ENCODE results near the gene C13orf42.

Gene C13orf42

DNA sequence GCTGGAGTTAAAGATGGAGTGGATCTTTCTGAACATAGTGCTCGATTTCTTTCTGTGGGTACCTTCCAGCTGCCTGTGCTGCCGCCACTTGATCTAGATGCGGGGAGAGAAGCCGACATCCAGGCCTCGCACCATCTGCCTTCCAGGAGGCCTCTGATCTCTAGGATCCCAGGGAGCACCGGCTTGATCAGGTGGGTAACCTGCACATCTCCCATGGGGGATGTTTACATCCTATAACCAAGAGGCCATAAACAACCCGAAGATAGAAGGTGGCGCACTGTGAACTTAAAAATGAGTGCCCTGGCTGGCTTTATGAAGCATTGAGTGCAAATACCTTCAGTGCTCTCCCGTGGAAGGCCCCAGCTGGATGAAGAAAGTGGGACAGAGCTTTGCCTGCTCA, at the start of gene C13orf42:
C13orf42 (minus strand) TSS at position 101 of the 400 bp plus-strand sequence; CDS start at position 36, 65 bp downstream.
- Histone ChIP-seq H3K9ac (ENCODE audit: low read length in 5 of 5) (no peak within 1 kb of the TSS), H3K27me3 (ENCODE audit: control insufficient read depth in 5 of 5, insufficient read depth in 4 of 5, low read length in 5 of 5) (peaks cover 0 to 7% (median 4%) of the 10 kb centered on the region in 5 donors), H3K4me3 (ENCODE audit: low read depth in 1 of 5, low read length in 5 of 5) (no peak within 1 kb of the TSS), H3K36me3 (ENCODE audit: control insufficient read depth in 5 of 5, insufficient read depth in 5 of 5, low read length in 5 of 5) (no peaks in the 10 kb centered on the region), H3K27ac (ENCODE audit: low read depth, low read length) (no peak within 1 kb of the TSS), H3K4me1 (ENCODE audit: control insufficient read depth in 5 of 5, insufficient read depth in 5 of 5, low read length in 5 of 5) (no peaks in the 10 kb centered on the region), H3K9me3 (ENCODE audit: control insufficient read depth in 5 of 5, low read length in 5 of 5) (no peaks in the 10 kb centered on the region)

GRCh38 chr13:51158880-51159518, 47.9 kb upstream of the C13orf42 start:
- H3K9me3 ChIP-seq (ENCODE audit: control insufficient read depth in 5 of 5, low read length in 5 of 5): no peaks in the 10 kb centered on the region
- H3K36me3 ChIP-seq (ENCODE audit: control insufficient read depth in 5 of 5, insufficient read depth in 5 of 5, low read length in 5 of 5): no peaks in the 10 kb centered on the region
- no peak overlapping the region for H3K9ac ChIP-seq (ENCODE audit: low read length in 5 of 5)
- H3K27ac ChIP-seq (ENCODE audit: low read depth, low read length): no peak overlapping the region
- peaks cover 0 to 9% (median 0%) of the 10 kb centered on the region in 5 donors for H3K27me3 ChIP-seq (ENCODE audit: control insufficient read depth in 5 of 5, insufficient read depth in 4 of 5, low read length in 5 of 5)
- peaks cover 0 to 7% (median 0%) of the 10 kb centered on the region in 5 donors for H3K4me1 ChIP-seq (ENCODE audit: control insufficient read depth in 5 of 5, insufficient read depth in 5 of 5, low read length in 5 of 5)
- H3K4me3 ChIP-seq (ENCODE audit: low read depth in 1 of 5, low read length in 5 of 5): no peak overlapping the region

DNA sequence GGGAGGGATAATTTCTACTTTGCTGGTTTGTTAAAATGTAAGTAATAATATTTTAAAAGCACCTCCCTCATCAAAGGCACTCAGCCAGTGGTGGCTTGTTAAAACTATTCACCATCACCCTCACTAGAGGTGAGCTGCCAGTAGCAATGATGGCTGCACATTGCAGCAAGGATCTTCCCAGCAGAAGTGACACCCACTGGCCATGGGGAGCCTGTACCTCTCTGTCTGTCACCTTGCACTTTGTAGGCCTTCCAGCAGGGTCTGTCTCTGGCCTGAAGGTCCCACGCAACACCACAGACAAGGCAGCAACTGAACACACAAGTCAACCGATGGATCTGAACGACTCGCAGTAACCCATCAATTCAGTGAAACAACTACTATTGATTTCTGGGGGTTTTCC, 47.3 kb upstream of the C13orf42 start:
- peaks cover 0 to 7% (median 0%) of the 10 kb centered on the region in 5 donors for H3K4me1 ChIP-seq (ENCODE audit: control insufficient read depth in 5 of 5, insufficient read depth in 5 of 5, low read length in 5 of 5)
- no peak overlapping the region for H3K4me3 ChIP-seq (ENCODE audit: low read depth in 1 of 5, low read length in 5 of 5)
- no peaks in the 10 kb centered on the region for H3K9me3 ChIP-seq (ENCODE audit: control insufficient read depth in 5 of 5, low read length in 5 of 5)
- no peak overlapping the region for H3K27ac ChIP-seq (ENCODE audit: low read depth, low read length)
- peaks cover 0 to 5% (median 0%) of the 10 kb centered on the region in 5 donors for H3K27me3 ChIP-seq (ENCODE audit: control insufficient read depth in 5 of 5, insufficient read depth in 4 of 5, low read length in 5 of 5)
- no peaks in the 10 kb centered on the region for H3K36me3 ChIP-seq (ENCODE audit: control insufficient read depth in 5 of 5, insufficient read depth in 5 of 5, low read length in 5 of 5)
- no peak overlapping the region for H3K9ac ChIP-seq (ENCODE audit: low read length in 5 of 5)

- no peak overlapping the region for H3K27ac ChIP-seq (ENCODE audit: low read depth, low read length)
- peaks cover 0 to 5% (median 0%) of the 10 kb centered on the region in 5 donors for H3K27me3 ChIP-seq (ENCODE audit: control insufficient read depth in 5 of 5, insufficient read depth in 4 of 5, low read length in 5 of 5)
- no peaks in the 10 kb centered on the region for H3K36me3 ChIP-seq (ENCODE audit: control insufficient read depth in 5 of 5, insufficient read depth in 5 of 5, low read length in 5 of 5)
- H3K4me3 ChIP-seq (ENCODE audit: low read depth in 1 of 5, low read length in 5 of 5): no peak overlapping the region
- H3K4me1 ChIP-seq (ENCODE audit: control insufficient read depth in 5 of 5, insufficient read depth in 5 of 5, low read length in 5 of 5): peaks cover 0 to 7% (median 0%) of the 10 kb centered on the region in 5 donors
- H3K9me3 ChIP-seq (ENCODE audit: control insufficient read depth in 5 of 5, low read length in 5 of 5): no peaks in the 10 kb centered on the region
- H3K9ac ChIP-seq (ENCODE audit: low read length in 5 of 5): no peak overlapping the region
Measured at GRCh38 chr13:51156648-51157047, 45.6 kb upstream of the C13orf42 start.

DNA sequence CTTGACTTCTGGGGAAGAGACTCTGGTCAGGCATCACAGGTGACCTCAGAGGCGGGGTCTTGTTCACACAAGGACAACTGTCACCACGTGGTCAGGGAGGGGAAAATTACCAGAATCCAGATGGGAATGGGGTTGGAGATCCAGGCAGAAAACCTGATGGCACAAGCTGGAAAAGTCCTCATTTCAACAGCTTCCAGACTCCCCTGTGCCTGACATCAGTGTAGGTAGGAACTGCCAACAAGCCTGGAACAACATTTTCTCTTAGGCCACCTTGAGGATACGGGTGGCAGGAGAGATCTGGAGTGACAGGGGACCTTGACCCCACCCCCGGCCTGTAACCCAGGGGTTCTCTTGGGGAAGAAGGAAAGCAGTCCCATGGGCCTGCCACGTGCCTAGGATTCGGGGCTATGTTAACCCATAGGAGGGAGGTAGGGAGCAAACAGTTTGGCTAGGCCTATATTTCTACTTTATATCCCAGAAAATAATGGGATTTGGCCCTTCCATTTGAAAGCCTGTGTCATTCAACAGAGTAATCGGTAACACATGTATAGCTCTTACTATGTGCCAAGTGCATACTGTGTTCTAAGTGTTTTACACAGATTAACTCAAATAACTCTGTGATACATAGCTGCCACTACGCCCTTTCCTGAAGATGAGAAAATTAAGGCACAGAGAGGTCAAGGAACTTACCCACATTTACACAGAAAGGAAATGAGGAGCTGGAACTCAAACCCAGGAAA, 44.9 kb upstream of the C13orf42 start:
- H3K4me3 ChIP-seq (ENCODE audit: low read depth in 1 of 5, low read length in 5 of 5): no peak overlapping the region
- H3K9me3 ChIP-seq (ENCODE audit: control insufficient read depth in 5 of 5, low read length in 5 of 5): no peaks in the 10 kb centered on the region
- peaks cover 0 to 5% (median 3%) of the 10 kb centered on the region in 5 donors for H3K27me3 ChIP-seq (ENCODE audit: control insufficient read depth in 5 of 5, insufficient read depth in 4 of 5, low read length in 5 of 5)
- no peak overlapping the region for H3K9ac ChIP-seq (ENCODE audit: low read length in 5 of 5)
- H3K36me3 ChIP-seq (ENCODE audit: control insufficient read depth in 5 of 5, insufficient read depth in 5 of 5, low read length in 5 of 5): no peaks in the 10 kb centered on the region
- peaks cover 0 to 7% (median 0%) of the 10 kb centered on the region in 5 donors for H3K4me1 ChIP-seq (ENCODE audit: control insufficient read depth in 5 of 5, insufficient read depth in 5 of 5, low read length in 5 of 5)
- H3K27ac ChIP-seq (ENCODE audit: low read depth, low read length): no peak overlapping the region

DNA sequence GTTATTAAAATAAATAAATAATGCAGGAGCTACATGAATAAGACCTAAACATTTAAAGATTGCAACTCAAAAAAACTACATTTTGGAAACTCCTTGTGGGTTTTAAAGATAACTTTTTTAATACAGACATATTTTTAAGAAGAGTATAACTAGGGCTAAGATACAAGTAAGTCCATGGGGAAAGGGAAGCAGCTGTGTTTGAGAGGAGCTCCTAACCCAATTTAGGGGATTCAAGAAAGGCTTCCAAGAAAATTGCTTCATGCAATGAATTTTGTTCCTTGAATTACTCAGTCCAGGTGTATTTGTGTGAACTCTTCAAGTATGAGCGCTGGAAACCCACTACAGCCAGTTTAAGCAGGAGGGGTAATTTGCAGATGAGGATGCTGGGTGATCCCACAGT, 44.1 kb upstream of the C13orf42 start:
- Histone ChIP-seq H3K36me3 (ENCODE audit: control insufficient read depth in 5 of 5, insufficient read depth in 5 of 5, low read length in 5 of 5) (no peaks in the 10 kb centered on the region), H3K9me3 (ENCODE audit: control insufficient read depth in 5 of 5, low read length in 5 of 5) (no peaks in the 10 kb centered on the region), H3K9ac (ENCODE audit: low read length in 5 of 5) (no peak overlapping the region), H3K27ac (ENCODE audit: low read depth, low read length) (no peak overlapping the region), H3K4me3 (ENCODE audit: low read depth in 1 of 5, low read length in 5 of 5) (no peak overlapping the region), H3K27me3 (ENCODE audit: control insufficient read depth in 5 of 5, insufficient read depth in 4 of 5, low read length in 5 of 5) (peaks cover 0 to 5% (median 3%) of the 10 kb centered on the region in 5 donors), H3K4me1 (ENCODE audit: control insufficient read depth in 5 of 5, insufficient read depth in 5 of 5, low read length in 5 of 5) (peaks cover 0 to 7% (median 0%) of the 10 kb centered on the region in 5 donors)

- Histone ChIP-seq H3K27ac (ENCODE audit: low read depth, low read length) (no peak overlapping the region), H3K4me3 (ENCODE audit: low read depth in 1 of 5, low read length in 5 of 5) (peak overlapping the region in 1 of 5 donors; percentile 23), H3K9me3 (ENCODE audit: control insufficient read depth in 5 of 5, low read length in 5 of 5) (no peaks in the 10 kb centered on the region), H3K27me3 (ENCODE audit: control insufficient read depth in 5 of 5, insufficient read depth in 4 of 5, low read length in 5 of 5) (peaks cover 0 to 3% (median 0%) of the 10 kb centered on the region in 5 donors), H3K4me1 (ENCODE audit: control insufficient read depth in 5 of 5, insufficient read depth in 5 of 5, low read length in 5 of 5) (peaks cover 0 to 7% (median 0%) of the 10 kb centered on the region in 5 donors), H3K36me3 (ENCODE audit: control insufficient read depth in 5 of 5, insufficient read depth in 5 of 5, low read length in 5 of 5) (no peaks in the 10 kb centered on the region), H3K9ac (ENCODE audit: low read length in 5 of 5) (no peak overlapping the region)
Measured at GRCh38 chr13:51154029-51154555, 43.0 kb upstream of the C13orf42 start.

GRCh38 chr13:51153527-51153926, 42.5 kb upstream of the C13orf42 start:
- H3K27ac ChIP-seq (ENCODE audit: low read depth, low read length): no peak overlapping the region

DNA sequence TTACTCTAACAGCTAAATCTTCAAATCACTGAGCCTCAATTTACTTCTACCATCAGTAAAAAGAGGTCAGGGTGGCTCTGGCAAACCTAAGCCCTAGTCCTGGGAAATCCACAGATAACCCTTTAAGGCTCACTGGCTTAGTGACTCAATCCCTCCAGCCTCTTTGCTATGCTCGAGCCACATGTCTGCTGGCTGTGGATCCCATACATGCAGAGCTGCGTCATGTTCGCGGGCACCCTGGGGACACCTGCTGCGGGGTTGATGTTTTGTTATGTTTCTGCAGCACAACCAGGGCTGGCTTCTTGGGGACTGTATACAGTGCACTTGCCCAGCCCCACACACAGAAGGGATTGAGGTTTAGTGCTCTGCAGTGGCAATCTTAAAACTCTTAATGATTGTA, 41.6 kb upstream of the C13orf42 start:
- Histone ChIP-seq H3K4me3 (ENCODE audit: low read depth in 1 of 5, low read length in 5 of 5) (no peak overlapping the region), H3K4me1 (ENCODE audit: control insufficient read depth in 5 of 5, insufficient read depth in 5 of 5, low read length in 5 of 5) (peaks cover 0 to 14% (median 7%) of the 10 kb centered on the region in 5 donors), H3K9me3 (ENCODE audit: control insufficient read depth in 5 of 5, low read length in 5 of 5) (no peaks in the 10 kb centered on the region), H3K9ac (ENCODE audit: low read length in 5 of 5) (no peak overlapping the region), H3K27ac (ENCODE audit: low read depth, low read length) (no peak overlapping the region), H3K27me3 (ENCODE audit: control insufficient read depth in 5 of 5, insufficient read depth in 4 of 5, low read length in 5 of 5) (peaks cover 0 to 7% (median 0%) of the 10 kb centered on the region in 5 donors), H3K36me3 (ENCODE audit: control insufficient read depth in 5 of 5, insufficient read depth in 5 of 5, low read length in 5 of 5) (no peaks in the 10 kb centered on the region)

More at GRCh38 chr13:51153527-51153926, 42.5 kb upstream of the C13orf42 start:
- Histone ChIP-seq H3K4me3 (ENCODE audit: low read depth in 1 of 5, low read length in 5 of 5) (no peak overlapping the region), H3K36me3 (ENCODE audit: control insufficient read depth in 5 of 5, insufficient read depth in 5 of 5, low read length in 5 of 5) (no peaks in the 10 kb centered on the region), H3K9me3 (ENCODE audit: control insufficient read depth in 5 of 5, low read length in 5 of 5) (no peaks in the 10 kb centered on the region), H3K27me3 (ENCODE audit: control insufficient read depth in 5 of 5, insufficient read depth in 4 of 5, low read length in 5 of 5) (peaks cover 0 to 3% (median 0%) of the 10 kb centered on the region in 5 donors), H3K9ac (ENCODE audit: low read length in 5 of 5) (no peak overlapping the region), H3K4me1 (ENCODE audit: control insufficient read depth in 5 of 5, insufficient read depth in 5 of 5, low read length in 5 of 5) (peaks cover 0 to 11% (median 3%) of the 10 kb centered on the region in 5 donors)

- Histone ChIP-seq H3K4me3 (ENCODE audit: low read depth in 1 of 5, low read length in 5 of 5) (no peak overlapping the region), H3K9ac (ENCODE audit: low read length in 5 of 5) (no peak overlapping the region), H3K4me1 (ENCODE audit: control insufficient read depth in 5 of 5, insufficient read depth in 5 of 5, low read length in 5 of 5) (peaks cover 0 to 14% (median 7%) of the 10 kb centered on the region in 5 donors), H3K36me3 (ENCODE audit: control insufficient read depth in 5 of 5, insufficient read depth in 5 of 5, low read length in 5 of 5) (no peaks in the 10 kb centered on the region), H3K9me3 (ENCODE audit: control insufficient read depth in 5 of 5, low read length in 5 of 5) (no peaks in the 10 kb centered on the region), H3K27ac (ENCODE audit: low read depth, low read length) (no peak overlapping the region), H3K27me3 (ENCODE audit: control insufficient read depth in 5 of 5, insufficient read depth in 4 of 5, low read length in 5 of 5) (peaks cover 0 to 7% (median 0%) of the 10 kb centered on the region in 5 donors)
Measured at GRCh38 chr13:51151463-51151862, 40.4 kb upstream of the C13orf42 start.
